Activated CD4-positive, alpha-beta T cell treated with anti-CD3 and anti-CD28 coated beads, Interleukin-2, amount 50 U/mL, for 48 hours (primary cell): ENCODE measurements around the gene ANLN.
"Not testable (repeated sequence)": the region's sequence is repeated elsewhere in the genome, so short reads cannot be mapped to it uniquely, and the experiment has no call there.

Experiments
- DNase-seq, 2 experiments: peaks; one replicate each; pipeline ENCODE4 v3.0.0-alpha.2; 2020

The ANLN gene

GRCh38 chr7:36415144-36415543, 25.5 kb downstream of the ANLN start:
- DNase-seq, result no peak

- no peak for DNase-seq
Measured at GRCh38 chr7:36416251-36416650, 26.6 kb downstream of the ANLN start.

GRCh38 chr7:36420307-36420706, 30.6 kb downstream of the ANLN start:
- DNase-seq, result no peak

- DNase-seq, result no peak
Measured at GRCh38 chr7:36422072-36422471, 32.4 kb downstream of the ANLN start.

GRCh38 chr7:36423633-36424032, 34.0 kb downstream of the ANLN start:
- DNase-seq, result no peak

DNA sequence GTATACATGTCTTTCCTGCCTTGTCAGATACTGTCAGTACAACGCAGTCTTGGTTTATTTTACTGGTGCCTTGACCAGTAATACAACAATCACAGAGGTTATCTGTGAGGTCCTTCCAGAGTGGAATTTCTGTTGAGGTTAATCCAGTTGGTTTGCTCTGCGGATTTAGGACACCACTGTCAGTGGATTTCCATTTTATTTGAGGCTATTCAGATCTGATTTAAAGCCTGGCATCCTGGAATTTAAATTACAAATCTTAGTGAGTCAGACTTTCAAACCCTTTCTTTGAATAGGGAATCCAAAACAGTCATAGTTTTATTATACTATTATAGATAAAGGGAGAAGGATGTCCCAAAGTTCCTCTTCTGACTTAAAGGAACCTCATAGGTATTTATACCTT, 40.5 kb downstream of the ANLN start:
- DNase-seq, result no peak

- DNase-seq, result no peak
Measured at GRCh38 chr7:36430881-36431280, 41.2 kb downstream of the ANLN start.

- no peak for DNase-seq
Measured at GRCh38 chr7:36438211-36438610, 48.5 kb downstream of the ANLN start.

DNA sequence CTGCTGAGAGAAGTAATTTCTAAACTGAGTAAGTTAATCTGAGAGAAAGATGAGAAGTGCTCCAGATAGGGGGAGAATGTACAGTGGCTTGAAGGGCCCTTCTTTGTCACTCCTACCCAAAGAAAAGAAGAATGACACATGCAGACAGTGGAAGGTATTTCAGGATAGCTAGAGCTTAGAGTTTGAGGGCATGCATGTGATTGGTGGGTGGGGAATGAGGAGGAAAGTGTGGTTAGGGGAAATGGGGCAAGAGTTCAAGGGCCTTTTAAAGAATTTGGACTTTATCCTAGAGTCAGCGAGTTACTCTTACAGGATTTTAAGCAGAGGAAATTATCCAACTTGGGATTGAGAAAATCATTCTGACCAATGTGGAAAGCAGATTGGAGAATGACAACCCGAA, 50.0 kb downstream of the ANLN start:
- DNase-seq, result no peak

- DNase-seq, result no peak
Measured at GRCh38 chr7:36440880-36441279, 51.2 kb downstream of the ANLN start.

DNA sequence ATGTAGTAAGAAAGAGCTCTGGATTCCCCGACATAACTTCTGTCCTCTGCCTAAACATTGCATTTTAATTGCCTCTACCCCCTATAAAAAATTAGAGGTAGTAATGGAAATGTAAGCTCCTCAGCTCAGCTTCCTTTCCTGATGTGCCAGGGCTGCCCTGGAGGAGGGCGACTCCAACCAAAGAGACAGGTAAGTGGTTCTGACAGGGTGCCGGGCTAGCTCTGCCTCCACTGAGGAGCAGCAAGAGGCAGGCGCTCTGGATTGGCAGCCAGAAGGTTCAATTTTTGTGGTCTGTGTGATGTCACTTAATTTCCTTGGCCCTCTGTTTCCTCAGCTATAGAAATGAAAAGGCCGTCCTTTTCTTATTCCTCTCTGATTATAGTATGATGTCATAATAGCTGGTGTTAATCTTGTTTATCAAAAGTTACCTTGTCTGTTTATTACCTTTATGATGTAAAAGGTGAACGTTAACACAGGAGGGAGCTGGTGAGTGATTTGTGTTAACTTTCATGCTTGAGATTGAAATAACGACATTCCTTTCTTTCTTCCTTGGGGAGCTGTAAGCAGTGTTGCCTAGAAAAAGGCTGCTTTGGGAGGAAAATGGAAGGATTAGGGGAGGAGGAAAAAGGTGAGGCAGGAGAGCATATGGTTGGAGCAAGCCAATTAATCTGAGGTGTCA, 51.8 kb downstream of the ANLN start:
- DNase-seq, result no peak

DNA sequence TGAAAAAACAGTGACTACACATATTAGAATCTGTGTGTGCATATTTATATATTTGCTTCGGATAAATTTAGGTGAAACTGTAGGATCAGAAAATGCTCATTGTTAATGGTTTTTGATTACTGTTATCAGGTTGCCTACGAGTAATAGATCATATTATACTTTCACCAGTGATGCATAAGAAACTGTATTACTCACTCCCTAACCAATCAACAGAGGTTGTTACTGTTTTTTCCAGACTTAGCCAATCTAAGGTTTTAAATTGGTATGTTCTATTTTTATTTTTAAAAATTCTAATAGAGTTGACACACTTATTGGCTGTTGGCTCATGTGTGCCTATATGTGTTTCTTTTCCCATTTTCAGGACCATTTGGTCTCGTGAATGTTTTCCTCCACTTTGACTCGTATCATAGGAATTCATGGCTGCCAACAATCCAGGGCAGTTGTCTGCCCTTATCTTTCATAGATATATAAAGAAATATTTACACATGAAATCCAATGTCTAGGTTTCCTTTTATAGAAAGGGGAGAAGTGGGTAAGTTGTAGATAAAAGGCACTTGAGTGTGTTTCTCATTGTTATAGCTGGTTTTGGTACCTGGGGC, 59.2 kb downstream of the ANLN start:
- DNase-seq, result no peak

DNA sequence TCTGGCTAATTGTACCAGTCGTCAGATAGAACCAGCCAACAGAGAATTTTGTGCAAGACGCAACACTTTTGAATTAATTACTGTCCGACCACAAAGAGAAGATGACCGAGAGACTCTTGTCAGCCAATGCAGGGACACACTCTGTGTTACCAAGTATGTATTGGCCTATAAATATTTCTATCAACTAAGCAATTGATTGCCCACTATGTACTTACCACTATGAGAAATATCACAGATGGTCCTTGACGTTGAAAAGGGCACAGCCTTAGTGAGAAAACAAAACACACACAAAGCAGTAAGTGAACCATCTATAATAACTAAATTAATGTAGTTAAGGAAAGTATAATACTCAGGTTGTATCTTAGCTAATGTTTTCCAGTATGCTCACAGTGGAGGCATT, 60.0 kb downstream of the ANLN start:
- no peak for DNase-seq

GRCh38 chr7:36453769-36454168, 64.1 kb downstream of the ANLN start:
- no peak for DNase-seq

DNA sequence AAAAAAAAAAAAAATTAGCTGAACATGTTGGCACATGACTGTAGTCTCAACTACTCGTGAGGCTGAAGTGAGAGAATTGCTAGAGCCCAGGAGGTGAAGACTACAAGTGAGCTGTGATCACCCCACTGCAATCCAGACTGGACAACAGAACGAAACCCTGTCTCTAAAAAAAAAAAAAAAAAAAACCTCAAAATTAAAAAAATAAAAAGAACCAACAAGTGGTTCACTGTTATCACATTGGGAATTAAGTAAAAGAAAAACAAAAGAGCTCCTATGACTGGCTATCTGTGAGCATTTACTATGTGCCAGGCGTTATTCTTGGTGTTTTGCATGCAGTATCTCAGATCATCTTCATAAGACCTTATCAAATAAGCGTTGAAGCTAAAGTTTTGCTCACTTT, 66.0 kb downstream of the ANLN start:
- no peak for DNase-seq

DNA sequence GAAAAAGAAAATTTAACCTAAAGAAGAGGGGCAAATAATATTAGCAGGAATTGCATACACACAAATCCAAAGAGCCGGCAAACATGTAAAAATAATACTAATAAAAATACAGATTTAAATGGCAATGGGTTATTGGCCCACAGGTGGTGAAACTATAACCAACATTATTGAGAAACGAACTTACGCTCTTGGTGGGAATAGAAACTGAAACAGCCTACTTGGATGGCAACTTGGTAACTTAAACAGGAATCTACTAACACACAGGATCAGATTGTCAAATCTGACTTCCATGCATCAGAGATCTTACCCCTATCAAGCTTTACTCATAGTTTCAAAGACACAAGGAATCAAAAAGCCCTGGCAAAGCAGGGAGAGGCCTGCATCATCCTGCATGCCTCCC, 66.5 kb downstream of the ANLN start:
- no peak for DNase-seq

DNA sequence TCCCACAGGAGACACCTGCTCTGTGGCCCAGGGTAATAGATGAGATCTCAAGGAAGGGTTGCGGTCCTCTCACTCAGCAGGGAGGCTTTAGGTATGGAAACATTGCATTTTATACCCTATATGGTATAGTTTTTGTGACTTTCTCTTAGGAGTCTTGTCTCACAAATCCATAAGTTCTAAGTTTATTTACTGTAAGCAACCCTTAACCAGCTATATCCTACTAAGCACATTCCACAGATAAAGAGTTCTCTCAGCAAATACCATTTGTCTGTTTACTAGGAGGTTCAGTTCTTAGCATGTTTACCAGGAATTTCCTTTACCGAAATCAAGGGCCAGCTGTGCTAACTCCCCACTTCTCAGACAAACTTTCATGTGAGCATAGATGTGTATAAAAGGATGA, 66.9 kb downstream of the ANLN start:
- DNase-seq, result no peak

DNA sequence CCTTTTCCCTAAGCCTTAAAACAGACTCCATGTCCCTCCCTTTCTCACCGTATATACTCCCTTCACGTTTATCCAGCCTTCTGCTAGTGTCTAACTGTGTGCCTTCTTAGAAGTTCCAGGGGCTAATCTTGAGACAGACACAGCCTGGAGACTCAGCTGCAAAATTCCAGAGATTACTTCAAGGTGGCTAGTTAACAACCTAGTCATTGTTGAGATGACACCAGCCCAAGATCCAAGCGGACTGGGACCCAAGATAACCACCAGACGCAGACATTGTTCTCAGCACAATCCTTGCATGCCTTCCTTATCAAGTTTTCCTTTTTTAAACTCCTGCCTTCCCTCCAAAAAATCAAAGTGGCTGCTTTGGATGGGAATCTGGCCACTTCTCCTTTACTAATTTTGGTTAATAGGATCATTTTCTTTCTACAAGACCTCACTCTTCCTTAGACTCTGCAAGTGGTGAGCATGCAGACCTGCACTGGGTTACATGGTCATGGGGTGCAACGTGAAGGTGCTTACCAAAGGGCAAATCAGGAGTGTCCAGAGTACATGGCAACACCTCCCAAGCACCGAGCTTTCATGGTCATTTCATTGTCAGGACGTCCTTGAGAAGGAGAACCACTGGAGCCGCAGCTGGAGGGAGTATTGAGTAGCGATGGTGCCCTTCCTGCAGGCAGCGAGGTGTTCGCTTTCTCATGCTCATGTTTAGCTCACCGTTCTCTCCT, 69.7 kb downstream of the ANLN start:
- no peak for DNase-seq

- no peak for DNase-seq
Measured at GRCh38 chr7:36460811-36461429, 71.3 kb downstream of the ANLN start.

DNA sequence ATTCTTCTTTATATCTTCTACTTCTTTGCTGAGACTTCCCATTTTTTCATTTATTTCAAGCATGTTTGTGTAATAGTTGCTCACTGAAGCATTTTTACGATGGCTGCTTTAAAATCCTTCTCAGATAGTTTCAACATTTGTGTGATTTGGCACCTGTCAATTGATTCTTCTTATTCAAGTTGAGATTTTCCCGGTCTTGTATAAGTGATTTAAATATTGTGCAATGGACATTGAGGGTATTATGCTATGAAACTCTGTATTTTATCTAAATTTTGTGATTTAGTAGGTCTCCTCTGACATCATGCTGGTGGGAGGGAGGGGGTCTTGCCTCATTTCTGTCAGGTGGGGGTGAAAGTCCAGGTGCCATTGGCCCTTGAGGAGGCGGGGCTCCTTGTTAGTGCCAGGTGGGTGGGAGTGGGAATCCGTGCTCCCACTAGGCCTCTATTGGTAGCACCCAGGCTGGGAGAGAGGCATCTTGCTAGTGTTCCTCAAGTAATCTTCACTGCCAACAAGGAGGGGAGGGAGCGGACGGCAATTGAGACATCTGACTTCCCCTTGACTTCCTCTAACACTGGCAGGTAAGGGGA, 73.0 kb downstream of the ANLN start:
- no peak for DNase-seq

- DNase-seq, result no peak
Measured at GRCh38 chr7:36464271-36464670, 74.6 kb downstream of the ANLN start.

DNA sequence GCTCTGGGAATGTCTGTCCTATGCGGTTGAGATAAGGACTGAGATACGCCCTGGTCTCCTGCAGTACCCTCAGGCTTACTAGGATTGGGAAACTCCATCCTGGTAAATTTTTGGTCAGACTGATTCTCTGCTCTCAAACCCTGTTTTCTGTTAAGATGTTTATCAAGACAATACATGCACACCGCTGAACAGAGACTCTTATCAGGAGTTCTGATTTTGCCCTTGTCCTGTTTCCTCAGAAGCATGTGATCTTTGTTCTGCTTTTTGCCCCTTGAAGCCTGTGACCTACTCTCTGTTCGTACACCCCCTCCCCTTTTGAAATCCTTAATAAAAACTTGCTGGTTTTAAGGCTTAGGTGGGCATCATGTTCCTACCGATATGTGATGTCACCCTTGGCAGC, 76.3 kb downstream of the ANLN start:
- not testable (repeated sequence) for DNase-seq

GRCh38 chr7:36468370-36469101, 78.9 kb downstream of the ANLN start:
- no peak for DNase-seq
